Activated T-helper 1 cell treated with anti-CD3 and anti-CD28 coated beads, Interleukin-12 subunit alpha, Interleukin-12 subunit beta, Interleukin-2, Interleukin-4 antibody, amounts not matched to agents 30 ng/mL and 10 ng/mL and 1 ng/mL, durations not matched to agents 14 hours and 24 hours and 36 hours (primary cell): ENCODE measurements around the gene ERFE. TPM values are rescaled to one million over a fixed set of nuclear protein-coding genes. Genes with fewer than 3 reads are reported as not detected.

Experiments
- DNase-seq: peaks from one replicate; pipeline ENCODE4 v3.0.0; 2021; ENCODE audit warnings: low spot score
- H3K27ac Mint-ChIP-seq: one replicate; pipeline ENCODE4 v1.8.0; 2021; ENCODE audit warnings: mild to moderate bottlenecking, mixed read lengths
- H3K27me3 Mint-ChIP-seq: one replicate; pipeline ENCODE4 v1.8.0; 2022; ENCODE audit warnings: mild to moderate bottlenecking, moderate library complexity, mixed read lengths; ENCODE audit not compliant: insufficient read depth
- H3K36me3 Mint-ChIP-seq: one replicate; pipeline ENCODE4 v1.8.0; 2021; ENCODE audit warnings: low read depth, mixed read lengths
- H3K4me1 Mint-ChIP-seq: one replicate; pipeline ENCODE4 v1.8.0; 2021; ENCODE audit warnings: low read depth, mixed read lengths
- H3K4me3 Mint-ChIP-seq: one replicate; pipeline ENCODE4 v1.8.0; 2021; ENCODE audit warnings: mild to moderate bottlenecking, moderate library complexity, mixed read lengths
- H3K9me3 Mint-ChIP-seq: one replicate; pipeline ENCODE4 v1.8.0; 2021; ENCODE audit warnings: mixed read lengths
- intact Hi-C: fragments of 100-400 bp; cut with micrococcal nuclease; formaldehyde crosslinking; loops from one replicate; pipeline ENCODE4 v1.15.1; 2024
- total RNA-seq: library from RNA; stranded (reverse); gene quantifications from 2 replicates; pipeline ENCODE4 v1.2.3, GENCODE V29; 2022

ERFE gene
- total RNA-seq, 1 donor from 2014 or later = not detected

DNA sequence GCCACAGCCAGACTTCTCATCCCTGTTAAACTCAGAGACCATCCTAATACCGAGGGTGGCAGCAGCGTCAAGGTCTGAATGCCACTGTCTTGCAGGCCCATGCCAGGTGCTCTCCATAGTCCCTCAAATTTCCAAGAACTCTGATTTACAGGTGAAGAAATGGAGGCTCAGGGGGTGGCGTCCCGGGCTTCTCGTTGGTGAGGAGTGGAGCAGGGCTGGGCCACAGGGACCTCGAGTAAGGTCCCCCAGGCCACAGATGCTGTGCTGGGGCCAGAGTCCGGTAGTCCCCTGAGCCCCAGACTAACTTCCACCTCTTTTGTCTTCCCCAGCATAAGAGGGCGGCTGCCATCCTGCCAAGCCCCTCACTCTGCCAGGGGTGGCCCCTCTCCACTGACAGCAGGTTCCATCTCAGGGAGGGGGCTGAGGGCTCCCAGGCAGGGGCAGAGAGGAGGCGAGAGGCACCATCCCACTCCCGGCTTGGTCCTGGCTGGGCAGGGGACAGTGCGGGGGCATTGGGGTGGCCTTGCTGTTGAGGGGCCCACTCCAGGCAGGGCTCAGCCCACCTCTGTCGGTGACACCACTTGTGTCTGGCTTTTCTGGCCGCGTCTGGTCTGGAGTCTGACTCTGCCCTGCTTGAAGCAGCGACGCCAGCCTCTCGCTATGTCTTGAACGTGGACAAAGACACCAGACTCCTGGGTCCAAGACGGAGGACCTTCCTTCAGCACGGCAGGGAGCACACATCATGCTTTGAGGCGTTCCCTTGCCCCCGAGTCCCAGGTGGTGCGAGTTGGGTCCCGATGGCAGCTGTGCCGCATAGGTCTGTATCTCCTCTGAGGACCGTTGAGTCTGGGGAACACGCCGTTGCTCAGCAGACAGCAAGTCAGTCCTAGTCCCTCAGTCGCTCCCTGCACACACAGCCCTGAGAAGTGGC is 36.2 kb upstream of the ERFE start:
- H3K27me3 Mint-ChIP-seq = no peaks in the 10 kb centered on the region
- no peaks in the 10 kb centered on the region for H3K9me3 Mint-ChIP-seq
- intact Hi-C loops = no loop called here
- H3K36me3 Mint-ChIP-seq = no peaks in the 10 kb centered on the region
- H3K27ac Mint-ChIP-seq = no peak overlapping the region
- DNase-seq = no peak
- no peak overlapping the region for H3K4me3 Mint-ChIP-seq
- no peaks in the 10 kb centered on the region for H3K4me1 Mint-ChIP-seq

DNA sequence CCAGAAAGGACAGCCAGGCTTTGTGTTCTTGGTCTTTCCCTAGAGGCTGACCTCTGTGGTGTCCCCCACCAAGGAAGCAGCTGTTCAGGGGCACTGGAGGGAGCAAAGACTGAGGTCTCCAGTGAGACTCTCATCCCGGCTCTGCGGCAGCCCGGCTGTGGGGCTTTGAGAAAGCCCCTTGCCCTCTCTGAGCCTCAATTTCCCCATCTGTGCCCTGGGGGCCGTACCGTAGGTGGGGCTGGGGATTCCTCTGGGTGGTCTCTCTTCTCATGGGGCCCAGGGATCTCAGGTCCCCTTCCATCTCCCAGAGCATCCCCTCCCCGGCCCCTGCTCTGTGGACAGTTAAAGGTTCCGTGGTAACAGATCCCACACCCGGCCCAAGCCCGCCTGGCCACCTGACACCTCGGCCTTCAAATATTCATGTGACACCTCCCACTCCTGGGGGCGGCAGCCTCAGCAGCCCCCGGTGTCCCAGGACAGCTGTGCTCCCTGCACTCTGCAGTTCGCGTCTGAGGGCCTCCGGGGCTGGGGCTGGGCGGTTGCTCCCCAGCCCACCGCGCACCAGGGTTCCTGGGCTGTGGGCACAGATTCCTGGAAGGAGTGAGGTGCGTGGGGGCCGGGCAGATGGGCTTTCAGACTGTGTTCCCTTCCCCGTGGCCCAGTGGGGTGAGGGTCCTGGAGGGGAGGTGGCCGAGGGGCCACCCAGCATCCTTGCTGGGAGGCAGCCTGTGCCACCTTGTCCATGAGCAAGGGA is 35.4 kb upstream of the ERFE start:
- H3K27me3 Mint-ChIP-seq = no peaks in the 10 kb centered on the region
- no peaks in the 10 kb centered on the region for H3K36me3 Mint-ChIP-seq
- intact Hi-C loops = no loop called here
- no peak overlapping the region for H3K27ac Mint-ChIP-seq
- no peaks in the 10 kb centered on the region for H3K4me1 Mint-ChIP-seq
- no peaks in the 10 kb centered on the region for H3K9me3 Mint-ChIP-seq
- no peak for DNase-seq
- H3K4me3 Mint-ChIP-seq = no peak overlapping the region

DNA sequence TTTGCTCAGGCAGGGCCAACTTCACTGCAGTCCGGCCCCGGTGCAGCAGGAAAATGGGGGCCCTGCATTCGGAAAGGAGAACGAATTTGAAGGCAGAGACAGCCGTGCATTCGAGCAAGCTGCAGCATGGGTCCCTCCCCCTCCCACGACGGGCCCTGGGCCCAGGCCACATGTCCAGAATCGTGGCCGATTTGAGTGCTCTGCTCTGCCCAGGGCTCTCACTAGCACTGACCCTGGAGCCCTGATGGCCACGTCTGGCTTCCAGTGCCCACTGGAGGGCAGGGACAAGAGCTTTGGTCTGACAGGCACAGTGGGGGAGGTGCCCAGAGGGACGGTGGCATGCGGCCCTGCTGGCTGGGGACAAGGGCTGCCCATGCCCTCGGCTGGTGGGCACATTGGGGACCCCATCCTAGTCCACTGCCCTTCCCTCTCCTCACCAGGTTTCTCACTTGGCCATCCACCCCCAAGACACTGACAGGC is 34.7 kb upstream of the ERFE start:
- no peak for DNase-seq
- no peak overlapping the region for H3K4me3 Mint-ChIP-seq
- no peak overlapping the region for H3K27ac Mint-ChIP-seq
- no peaks in the 10 kb centered on the region for H3K4me1 Mint-ChIP-seq
- intact Hi-C loops = no loop called here
- H3K27me3 Mint-ChIP-seq = no peaks in the 10 kb centered on the region
- H3K36me3 Mint-ChIP-seq = no peaks in the 10 kb centered on the region
- H3K9me3 Mint-ChIP-seq = no peaks in the 10 kb centered on the region

DNA sequence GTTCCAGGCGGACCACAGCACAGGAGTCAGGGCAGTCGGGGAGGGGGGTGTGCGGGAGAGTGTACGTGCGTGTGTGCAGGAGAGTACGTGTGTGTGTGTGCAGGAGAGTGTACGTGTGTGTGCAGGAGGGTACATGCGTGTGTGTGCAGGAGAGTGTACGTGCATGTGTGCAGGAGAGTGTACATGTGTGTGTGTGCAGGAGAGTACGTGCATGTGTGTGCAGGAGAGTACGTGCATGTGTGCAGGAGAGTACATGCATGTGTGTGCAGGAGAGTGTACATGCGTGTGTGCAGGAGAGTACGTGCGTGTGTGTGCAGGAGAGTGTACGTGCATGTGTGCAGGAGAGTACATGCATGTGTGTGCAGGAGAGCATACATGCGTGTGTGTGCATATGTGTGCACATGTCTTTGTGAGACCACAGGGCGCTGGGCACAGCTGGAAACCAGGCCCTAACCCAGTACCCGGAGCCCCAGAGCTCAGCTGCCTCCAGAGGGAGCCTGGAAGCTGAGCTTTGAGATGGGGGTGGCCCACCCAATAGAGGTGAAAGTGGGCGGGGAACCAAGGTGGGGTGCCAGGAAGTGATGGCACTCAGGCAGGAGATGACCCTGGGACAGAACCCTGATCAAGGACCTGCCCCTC is 34.2 kb upstream of the ERFE start:
- H3K4me3 Mint-ChIP-seq = no peak overlapping the region
- no peak overlapping the region for H3K27ac Mint-ChIP-seq
- no peaks in the 10 kb centered on the region for H3K27me3 Mint-ChIP-seq
- H3K36me3 Mint-ChIP-seq = no peaks in the 10 kb centered on the region
- no peaks in the 10 kb centered on the region for H3K4me1 Mint-ChIP-seq
- H3K9me3 Mint-ChIP-seq = no peaks in the 10 kb centered on the region
- no peak for DNase-seq
- intact Hi-C loops = no loop called here

DNA sequence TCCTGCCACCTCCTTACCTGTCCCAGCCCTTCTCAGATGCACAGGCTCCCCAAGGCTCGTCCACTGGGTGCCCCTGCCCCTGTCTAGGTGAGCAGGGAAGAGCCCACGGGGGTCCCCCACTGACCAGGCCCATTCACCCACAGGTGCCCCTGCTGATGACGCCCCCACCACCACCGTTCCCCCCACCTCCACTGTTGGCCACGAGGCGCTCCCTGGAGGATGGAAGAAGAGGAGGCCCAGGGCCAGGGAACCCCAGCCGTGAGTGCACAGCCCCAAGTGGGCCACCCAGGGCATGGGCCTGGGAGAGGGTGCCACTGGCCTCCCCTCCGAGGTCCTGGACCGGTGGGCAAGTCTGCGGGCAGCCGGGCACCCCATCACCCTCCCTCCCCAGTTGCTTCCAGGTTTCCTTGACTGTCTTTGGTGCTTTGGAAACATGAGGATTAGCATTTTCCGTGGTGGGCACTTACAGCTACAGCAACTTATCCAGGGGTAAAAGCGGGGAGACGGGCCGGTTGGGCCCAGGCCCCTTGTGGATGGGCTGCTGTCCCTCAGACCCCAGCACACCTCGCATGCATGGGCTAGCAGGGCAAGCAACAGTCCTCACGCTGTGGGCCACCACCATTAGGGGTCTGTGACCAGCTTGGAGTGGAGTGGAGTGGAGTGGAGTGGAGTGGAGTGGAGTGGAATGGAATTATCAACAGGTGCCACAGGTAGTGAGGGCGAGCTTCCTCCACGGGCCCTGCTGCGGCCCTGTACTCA is 33.5 kb upstream of the ERFE start:
- intact Hi-C loops = no loop called here
- no peak for DNase-seq
- Mint-ChIP-seq H3K27ac (no peak overlapping the region), H3K4me3 (no peak overlapping the region), H3K9me3 (no peaks in the 10 kb centered on the region), H3K36me3 (no peaks in the 10 kb centered on the region), H3K27me3 (no peaks in the 10 kb centered on the region), H3K4me1 (no peaks in the 10 kb centered on the region)

DNA sequence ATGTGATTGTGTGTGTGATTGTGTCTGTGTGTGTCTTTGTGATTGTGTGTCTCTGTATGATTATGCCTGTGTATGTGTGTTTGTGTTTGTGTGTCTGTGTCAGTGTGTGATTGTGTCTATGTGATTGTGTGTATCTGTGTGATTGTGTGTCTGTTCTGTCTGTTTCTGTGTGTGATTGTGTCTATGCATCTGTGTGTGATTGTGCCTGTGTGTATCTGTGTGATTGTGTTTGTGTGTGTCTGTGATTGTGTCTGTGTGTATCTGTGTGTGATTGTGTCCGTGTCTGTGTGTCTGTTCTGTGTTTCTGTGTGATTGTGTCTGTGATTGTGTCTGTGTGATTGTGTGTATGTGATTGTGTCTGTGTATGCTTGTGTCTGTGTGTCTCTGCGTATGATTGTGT is 32.4 kb upstream of the ERFE start:
- H3K9me3 Mint-ChIP-seq = no peaks in the 10 kb centered on the region
- intact Hi-C loops = no loop called here

DNA sequence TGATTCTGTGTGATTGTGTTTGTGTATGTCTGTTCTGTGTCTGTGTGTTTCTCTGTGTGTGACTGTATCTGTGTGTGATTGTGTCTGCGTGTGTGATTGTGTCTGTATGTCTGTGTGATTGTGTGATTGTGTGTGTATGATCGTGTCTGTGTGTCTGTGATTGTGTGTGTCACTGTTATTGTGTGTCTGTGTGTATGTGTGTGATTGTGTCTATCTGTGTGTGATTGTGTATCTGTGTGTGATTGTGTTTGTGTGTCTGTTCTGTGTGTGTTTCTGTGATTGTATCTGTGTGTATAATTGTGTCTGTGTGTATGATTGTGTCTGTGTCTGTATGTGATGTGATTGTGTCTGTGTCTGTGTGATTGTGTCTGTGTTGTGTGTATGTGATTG is 32.0 kb upstream of the ERFE start:
- Mint-ChIP-seq H3K27me3 (no peaks in the 10 kb centered on the region), H3K27ac (no peak overlapping the region), H3K4me3 (no peak overlapping the region), H3K36me3 (no peaks in the 10 kb centered on the region), H3K4me1 (no peaks in the 10 kb centered on the region), H3K9me3 (no peaks in the 10 kb centered on the region)
- no peak for DNase-seq
- intact Hi-C loops = no loop called here

More for the DNA sequence above, 32.4 kb upstream of the ERFE start:
- Mint-ChIP-seq H3K4me3 (no peak overlapping the region), H3K27ac (no peak overlapping the region), H3K27me3 (no peaks in the 10 kb centered on the region), H3K36me3 (no peaks in the 10 kb centered on the region), H3K4me1 (no peaks in the 10 kb centered on the region)
- no peak for DNase-seq

DNA sequence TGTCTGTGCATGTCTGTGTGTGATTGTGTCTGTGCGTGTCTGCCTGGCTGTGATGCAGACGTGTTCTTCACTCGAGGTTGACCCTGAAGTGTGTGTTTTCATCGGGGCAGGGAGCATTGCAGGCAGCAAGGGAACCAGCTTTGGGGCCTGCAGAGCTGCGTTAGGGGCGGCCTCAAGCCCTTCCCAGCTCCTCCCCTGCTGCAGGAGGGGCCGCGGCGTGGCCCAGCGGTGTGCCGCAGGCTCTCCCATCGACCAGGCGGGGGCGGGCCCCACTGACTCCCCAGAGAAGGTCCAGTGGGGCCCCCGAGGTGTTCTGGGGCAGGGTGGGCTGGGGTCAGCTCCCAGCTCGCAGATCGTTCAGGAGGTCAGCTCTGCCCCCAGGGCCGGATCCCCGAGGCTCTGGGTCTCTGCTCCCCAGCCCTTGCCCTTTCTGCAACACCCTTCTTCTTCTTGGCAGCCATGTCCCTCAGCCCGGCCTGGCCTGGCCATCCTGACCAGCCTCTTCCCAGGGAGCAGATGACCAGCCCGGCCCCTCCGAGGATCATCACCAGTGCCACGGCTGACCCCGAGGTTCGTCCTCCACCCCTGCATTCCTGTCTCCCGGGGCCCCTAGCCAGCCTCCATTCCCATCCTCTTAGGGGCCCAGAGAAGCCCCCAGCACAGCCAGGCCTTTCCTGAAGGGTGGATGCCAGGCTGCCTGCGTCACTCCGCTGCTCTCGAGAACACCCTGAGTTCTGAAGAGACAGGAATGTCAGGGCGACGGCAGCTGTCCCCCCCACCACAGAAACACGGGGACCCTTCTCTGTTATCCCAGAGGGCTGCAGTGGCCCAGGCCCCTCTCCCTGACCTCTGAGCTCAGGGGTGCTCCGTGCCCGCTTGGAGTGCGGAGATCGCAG is 31.4 kb upstream of the ERFE start:
- DNase-seq = no peak
- intact Hi-C loops = no loop called here
- Mint-ChIP-seq H3K36me3 (no peaks in the 10 kb centered on the region), H3K27ac (no peak overlapping the region), H3K4me3 (no peak overlapping the region), H3K4me1 (no peaks in the 10 kb centered on the region), H3K9me3 (no peaks in the 10 kb centered on the region), H3K27me3 (no peaks in the 10 kb centered on the region)

DNA sequence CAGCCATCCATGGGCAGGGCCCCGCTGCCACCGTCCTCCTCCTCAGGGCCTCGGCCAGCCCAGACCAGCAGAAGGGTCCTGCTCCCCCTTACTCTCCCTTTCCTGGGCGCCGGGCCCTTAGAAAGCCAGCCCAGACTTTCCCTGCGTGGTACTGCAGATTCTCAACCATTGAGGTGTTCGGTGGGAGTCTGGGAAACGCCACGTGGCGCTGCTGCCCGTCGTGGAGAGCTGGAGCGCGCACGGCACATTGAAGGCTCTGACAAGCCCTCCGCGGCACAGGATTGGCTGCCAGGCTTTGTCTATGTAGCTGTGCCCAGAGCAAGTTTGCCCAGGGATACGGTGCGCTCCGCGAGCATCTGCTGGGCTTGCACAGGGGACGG is 30.7 kb upstream of the ERFE start:
- Mint-ChIP-seq H3K27ac (no peak overlapping the region), H3K27me3 (no peaks in the 10 kb centered on the region), H3K9me3 (no peaks in the 10 kb centered on the region), H3K4me3 (no peak overlapping the region), H3K36me3 (no peaks in the 10 kb centered on the region), H3K4me1 (no peaks in the 10 kb centered on the region)
- no peak for DNase-seq
- intact Hi-C loops = no loop called here

DNA sequence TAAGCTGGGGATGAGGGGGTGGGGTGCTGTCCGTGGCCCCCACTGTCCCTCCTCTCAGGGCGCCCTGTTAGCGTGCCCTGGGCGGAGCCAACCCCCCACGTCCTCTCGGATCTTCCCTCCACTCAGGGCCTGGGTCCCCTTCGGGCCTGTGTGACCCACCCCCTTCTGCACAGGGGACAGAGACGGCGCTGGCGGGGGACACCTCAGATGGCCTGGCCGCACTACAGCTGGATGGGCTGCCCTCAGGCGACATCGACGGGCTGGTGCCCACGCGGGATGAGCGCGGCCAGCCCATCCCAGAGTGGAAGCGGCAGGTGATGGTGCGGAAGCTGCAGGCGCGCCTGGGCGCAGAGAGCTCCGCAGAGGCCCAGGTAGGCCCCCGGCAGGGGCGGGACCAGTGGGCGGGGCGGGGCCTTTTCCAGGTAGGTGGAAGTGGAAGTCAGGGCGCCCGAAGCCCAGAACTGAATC is 30.2 kb upstream of the ERFE start:
- Mint-ChIP-seq H3K4me3 (no peak overlapping the region), H3K4me1 (no peaks in the 10 kb centered on the region), H3K27ac (no peak overlapping the region), H3K9me3 (no peaks in the 10 kb centered on the region), H3K27me3 (no peaks in the 10 kb centered on the region), H3K36me3 (no peaks in the 10 kb centered on the region)
- intact Hi-C loops = no loop called here
- DNase-seq = no peak

DNA sequence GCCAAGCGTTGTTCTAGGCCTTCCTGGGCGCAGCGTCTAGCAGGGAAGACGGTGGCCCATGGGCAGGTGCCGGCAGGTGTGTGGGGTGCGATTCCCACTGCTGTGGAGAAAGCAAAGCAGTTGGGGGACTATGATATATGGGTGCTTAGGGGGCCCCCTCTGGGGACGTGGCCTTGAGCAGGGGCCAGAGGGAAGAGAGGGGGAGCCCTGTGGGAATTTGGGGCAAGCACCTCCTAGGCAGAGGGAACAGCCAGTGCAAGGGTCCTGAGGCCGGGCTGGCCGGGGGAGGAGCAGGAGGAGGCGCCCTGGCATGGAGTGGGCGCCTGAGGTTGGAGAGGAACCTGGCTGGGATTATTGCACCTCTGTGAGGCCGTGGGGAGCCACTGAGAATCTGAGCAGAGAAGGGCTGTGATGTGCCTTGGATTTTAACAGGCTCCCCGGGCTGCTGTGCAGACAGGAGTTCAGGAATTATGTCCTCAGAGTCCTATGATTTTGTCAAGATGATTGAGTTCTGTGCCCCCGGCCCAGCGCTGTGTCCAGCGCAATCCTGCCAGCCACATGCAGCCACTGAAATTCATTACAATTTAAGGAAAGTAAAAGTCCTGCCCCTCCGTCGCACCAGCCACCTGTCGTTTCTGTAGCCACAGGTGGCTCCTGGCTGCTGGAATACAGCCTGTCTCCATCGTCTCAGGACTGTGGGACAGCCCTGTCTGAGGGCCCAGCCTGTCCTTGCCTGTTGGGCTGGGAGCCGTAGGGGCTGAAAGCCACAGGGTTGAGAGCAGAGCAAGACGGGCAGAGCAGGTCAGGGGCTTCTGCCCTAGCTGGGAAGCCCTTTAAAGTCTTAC is 29.4 kb upstream of the ERFE start:
- H3K36me3 Mint-ChIP-seq = no peaks in the 10 kb centered on the region

More for the DNA sequence above, 29.4 kb upstream of the ERFE start:
- DNase-seq = no peak
- intact Hi-C loops = no loop called here
- no peak overlapping the region for H3K4me3 Mint-ChIP-seq
- H3K27ac Mint-ChIP-seq = no peak overlapping the region
- H3K9me3 Mint-ChIP-seq = no peaks in the 10 kb centered on the region
- H3K27me3 Mint-ChIP-seq = no peaks in the 10 kb centered on the region
- no peaks in the 10 kb centered on the region for H3K4me1 Mint-ChIP-seq
